PC-9 (cell line): Measurements from ENCODE around the gene PHLPP2. TPM values are rescaled to one million over a fixed set of nuclear protein-coding genes. Genes with fewer than 3 reads are reported as not detected.

Experiments used
- BruUV-seq: library from RNA; stranded (reverse); fragments of 400-500 nt; replicated peaks from 2 replicates; lab custom pipeline; 2021; lab: Mats Ljungman, UMichigan
- CTCF ChIA-PET: fragments of 300-600 bp; sonication (Branson Sonifier 250); formaldehyde crosslinking; loops from one replicate; lab custom pipeline; 2022; ENCODE audit warnings: antibody characterized with exemption; lab: Charles Lee
- POLR2A ChIA-PET: fragments of 300-600 bp; sonication (Branson Sonifier 250); formaldehyde crosslinking; loops from one replicate; lab custom pipeline; 2022; ENCODE audit warnings: antibody characterized with exemption; ENCODE audit not compliant: unreplicated experiment; lab: Charles Lee
- DNase-seq, 2 experiments: peaks; one replicate each; pipeline versions ENCODE4 v3.0.0 to v3.0.0-alpha.2; 2015 to 2022; ENCODE audit warnings: mixed read lengths in 1 of 2
- H2AFZ ChIP-seq: fragments of 200-600 bp; sonication (generic); 2 replicates; pipeline ENCODE4 v1.8.1; 2017; ENCODE audit warnings: antibody characterized with exemption
- H3F3A ChIP-seq: fragments of 200-600 bp; sonication (generic); 2 replicates; pipeline ENCODE4 v1.8.1; 2017; ENCODE audit warnings: antibody characterized with exemption, mild to moderate bottlenecking, low read depth; ENCODE audit not compliant: insufficient read depth
- H3K27ac ChIP-seq: fragments of 200-600 bp; sonication (generic); 2 replicates; pipeline ENCODE4 v1.6.1; 2016; ENCODE audit warnings: mixed run types
- H3K27me3 ChIP-seq: fragments of 200-600 bp; sonication (generic); 2 replicates; pipeline ENCODE4 v1.6.1; 2016; ENCODE audit warnings: low read depth, mixed run types; ENCODE audit not compliant: insufficient read depth
- H3K36me3 ChIP-seq: fragments of 200-600 bp; sonication (generic); 2 replicates; pipeline ENCODE4 v1.6.1; 2016; ENCODE audit warnings: low read depth, mixed run types
- H3K4me1 ChIP-seq: fragments of 200-600 bp; sonication (generic); replicated peaks from 2 replicates; pipeline ENCODE4 v1.6.1; 2016; ENCODE audit warnings: mixed run types; ENCODE audit not compliant: insufficient read depth
- H3K4me2 ChIP-seq: fragments of 200-600 bp; sonication (generic); 2 replicates; pipeline ENCODE4 v1.6.1; 2017; ENCODE audit warnings: mixed run types
- H3K4me3 ChIP-seq: fragments of 200-600 bp; sonication (generic); 2 replicates; pipeline ENCODE4 v1.6.1; 2016; ENCODE audit warnings: mixed run types
- H3K79me2 ChIP-seq: fragments of 200-600 bp; sonication (generic); 2 replicates; pipeline ENCODE4 v1.6.1; 2017; ENCODE audit warnings: low read depth, mixed run types
- H3K9me2 ChIP-seq: fragments of 200-600 bp; sonication (generic); 2 replicates; pipeline ENCODE4 v1.8.1; 2017; ENCODE audit warnings: mild to moderate bottlenecking; ENCODE audit not compliant: insufficient read depth
- H3K9me3 ChIP-seq: fragments of 200-600 bp; sonication (generic); 2 replicates; pipeline ENCODE4 v1.8.1; 2016; ENCODE audit warnings: low read depth; ENCODE audit not compliant: insufficient read depth
- H4K20me1 ChIP-seq: fragments of 200-600 bp; sonication (generic); 2 replicates; pipeline ENCODE4 v1.8.1; 2017; ENCODE audit not compliant: insufficient read depth
- EZH2 ChIP-seq: fragments of 200-600 bp; sonication (generic); IDR thresholded peaks from 2 replicates; pipeline ENCODE4 v1.8.0; 2017; ENCODE audit warnings: antibody characterized with exemption, low read depth
- intact Hi-C: fragments of 100-400 bp; cut with micrococcal nuclease; formaldehyde crosslinking; loops from one replicate; pipeline ENCODE4 v1.10.0; 2022; ENCODE audit not compliant: unreplicated experiment
- total RNA-seq: library from RNA; stranded (reverse); gene quantifications from 2 replicates; pipeline ENCODE4 v1.2.3, GENCODE V29; 2021
- TF ChIP-seq, protein P1 (sequence below): fragments of 200-600 bp; sonication (generic); conservative IDR thresholded peaks from 2 replicates; pipeline ENCODE4 v1.6.1; 2017; ENCODE audit warnings: mixed run types, antibody characterized with exemption, mild to moderate bottlenecking, moderate library complexity

The PHLPP2 gene
- total RNA-seq, 1 experiment from 2014 or later, result 5.5 TPM

DNA sequence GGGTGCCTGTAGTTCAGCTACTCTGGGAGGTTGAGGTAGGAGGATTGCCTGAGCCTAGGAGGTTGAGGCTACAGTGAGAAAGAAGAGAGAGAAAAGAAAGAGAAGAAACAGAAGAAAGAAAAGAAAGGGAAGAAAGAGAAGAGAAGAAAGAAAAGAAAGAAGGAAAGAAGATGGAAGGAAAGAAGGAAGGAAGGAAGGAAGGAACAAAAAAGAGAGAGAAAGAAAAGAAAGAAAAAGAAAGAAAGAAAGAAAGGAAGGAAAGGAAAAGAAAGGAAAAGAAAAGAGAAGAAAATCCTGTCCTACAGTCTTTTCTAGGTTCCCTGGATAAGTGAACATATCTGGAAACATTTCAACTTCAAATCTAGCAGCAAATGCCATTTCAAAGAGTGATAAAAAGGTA is 29.6 kb upstream of the PHLPP2 start:
- POLR2A ChIA-PET, result no interaction called here

DNA sequence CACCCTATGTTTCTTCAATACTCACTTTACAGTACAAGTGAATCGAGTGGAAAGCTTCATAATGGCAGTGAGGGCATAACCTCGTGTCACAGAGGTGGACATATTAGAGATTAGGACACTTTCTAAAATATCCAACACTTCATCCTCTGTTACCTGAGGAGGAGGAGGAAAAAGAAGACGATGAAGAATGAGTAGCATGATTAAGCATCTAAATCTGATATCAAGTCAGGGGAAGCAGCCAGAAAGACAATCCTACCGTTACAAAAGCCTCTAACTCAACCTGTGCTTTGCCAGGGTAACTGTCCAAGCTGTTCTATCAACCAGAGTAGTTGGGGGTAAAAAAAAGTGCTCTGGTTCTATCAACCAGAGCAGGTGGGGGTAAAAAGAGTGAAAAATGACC is 23.7 kb upstream of the PHLPP2 start:
- H2AFZ ChIP-seq, result no peak overlapping the region
- BruUV-seq, result no TSS peak
- H3K4me2 ChIP-seq, result no peak overlapping the region
- peaks cover 3% of the 10 kb centered on the region for H4K20me1 ChIP-seq
- no peaks in the 10 kb centered on the region for H3K4me1 ChIP-seq
- no peak for DNase-seq
- ChIA-PET CTCF (no interaction called here), POLR2A (no interaction called here)
- H3K9me3 ChIP-seq, result no peaks in the 10 kb centered on the region
- H3K4me3 ChIP-seq, result no peak overlapping the region
- H3K27ac ChIP-seq, result 0 out of 2 replicates have a peak overlapping the region, but pooled peaks have one; percentile 23
- peaks cover 31% of the 10 kb centered on the region for H3K36me3 ChIP-seq
- intact Hi-C loops, result loop anchor here (5.0 kb wide), 1 partner anchor 214 kb away; no protein-coding TSS in a partner anchor
- H3K79me2 ChIP-seq, result no peaks in the 10 kb centered on the region
- TF ChIP-seq EZH2, result no peak
- TF ChIP-seq, protein P1, sequence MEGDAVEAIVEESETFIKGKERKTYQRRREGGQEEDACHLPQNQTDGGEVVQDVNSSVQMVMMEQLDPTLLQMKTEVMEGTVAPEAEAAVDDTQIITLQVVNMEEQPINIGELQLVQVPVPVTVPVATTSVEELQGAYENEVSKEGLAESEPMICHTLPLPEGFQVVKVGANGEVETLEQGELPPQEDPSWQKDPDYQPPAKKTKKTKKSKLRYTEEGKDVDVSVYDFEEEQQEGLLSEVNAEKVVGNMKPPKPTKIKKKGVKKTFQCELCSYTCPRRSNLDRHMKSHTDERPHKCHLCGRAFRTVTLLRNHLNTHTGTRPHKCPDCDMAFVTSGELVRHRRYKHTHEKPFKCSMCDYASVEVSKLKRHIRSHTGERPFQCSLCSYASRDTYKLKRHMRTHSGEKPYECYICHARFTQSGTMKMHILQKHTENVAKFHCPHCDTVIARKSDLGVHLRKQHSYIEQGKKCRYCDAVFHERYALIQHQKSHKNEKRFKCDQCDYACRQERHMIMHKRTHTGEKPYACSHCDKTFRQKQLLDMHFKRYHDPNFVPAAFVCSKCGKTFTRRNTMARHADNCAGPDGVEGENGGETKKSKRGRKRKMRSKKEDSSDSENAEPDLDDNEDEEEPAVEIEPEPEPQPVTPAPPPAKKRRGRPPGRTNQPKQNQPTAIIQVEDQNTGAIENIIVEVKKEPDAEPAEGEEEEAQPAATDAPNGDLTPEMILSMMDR, result no peak
- H3K27me3 ChIP-seq, result no peaks in the 10 kb centered on the region
- peaks cover 30% of the 10 kb centered on the region for H3F3A ChIP-seq
- no peaks in the 10 kb centered on the region for H3K9me2 ChIP-seq

More for the DNA sequence above, 29.6 kb upstream of the PHLPP2 start:
- Histone ChIP-seq H3K4me1 (no peaks in the 10 kb centered on the region), H3K9me2 (no peaks in the 10 kb centered on the region), H2AFZ (no peak overlapping the region), H3K27ac (no peak overlapping the region), H3K36me3 (peaks cover 45% of the 10 kb centered on the region), H3K4me3 (no peak overlapping the region), H4K20me1 (peaks cover 3% of the 10 kb centered on the region; the same call in 1 of the 2 replicates), H3F3A (peaks cover 14% of the 10 kb centered on the region), H3K79me2 (no peaks in the 10 kb centered on the region), H3K4me2 (no peak overlapping the region), H3K9me3 (no peaks in the 10 kb centered on the region), H3K27me3 (no peaks in the 10 kb centered on the region)
- intact Hi-C loops, result no loop called here
- DNase-seq, result no peak
- CTCF ChIA-PET, result no interaction called here
- TF ChIP-seq, protein P1, result no peak
- TF ChIP-seq EZH2, result no peak
- BruUV-seq, result no TSS peak

DNA sequence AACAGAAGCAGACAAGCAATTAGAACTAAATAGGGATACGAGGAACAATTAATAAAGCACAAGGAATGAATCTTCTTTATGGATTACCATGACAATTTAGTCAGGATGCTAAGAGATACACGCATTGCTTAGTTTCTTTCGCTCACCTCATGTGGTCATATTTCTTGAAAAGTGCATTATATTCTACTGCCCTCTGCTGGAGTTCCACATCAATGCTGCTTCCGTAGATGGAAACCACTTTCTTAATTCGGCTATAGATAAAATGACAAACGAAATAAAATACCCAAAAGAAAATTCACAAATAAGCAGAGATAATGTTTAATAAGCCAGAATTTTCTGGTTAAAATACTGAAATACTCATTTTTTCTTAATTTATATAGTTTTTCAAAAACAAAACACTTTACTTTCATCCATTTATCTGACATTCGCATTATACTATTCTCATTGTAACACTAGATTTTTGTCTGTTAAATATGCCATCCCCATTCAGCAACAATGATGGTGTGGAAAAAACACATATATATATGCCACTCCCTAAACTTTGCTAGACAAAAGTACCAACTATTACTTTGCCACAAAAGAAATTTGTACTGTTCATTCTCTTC is 22.0 kb upstream of the PHLPP2 start:
- CTCF ChIA-PET, result no interaction called here
- intact Hi-C loops, result loop anchor here (1.0 to 5.0 kb wide), 2 partner anchors 181 to 216 kb away; no protein-coding TSS in a partner anchor
- peak; percentile 7 to 42 for DNase-seq

More for the DNA sequence above, 22.0 kb upstream of the PHLPP2 start:
- H3K27ac ChIP-seq, result no peak overlapping the region
- no TSS peak for BruUV-seq
- POLR2A ChIA-PET, result no interaction called here
- H3K9me3 ChIP-seq, result no peaks in the 10 kb centered on the region
- no peaks in the 10 kb centered on the region for H3K79me2 ChIP-seq
- H2AFZ ChIP-seq, result no peak overlapping the region
- peaks cover 22% of the 10 kb centered on the region for H3F3A ChIP-seq
- peaks cover 28% of the 10 kb centered on the region for H3K36me3 ChIP-seq
- H3K4me3 ChIP-seq, result no peak overlapping the region
- H3K4me1 ChIP-seq, result no peaks in the 10 kb centered on the region
- no peak for TF ChIP-seq EZH2
- TF ChIP-seq, protein P1, result peak; percentile 81
- H3K27me3 ChIP-seq, result no peaks in the 10 kb centered on the region
- no peaks in the 10 kb centered on the region for H3K9me2 ChIP-seq
- H4K20me1 ChIP-seq, result peaks cover 3% of the 10 kb centered on the region
- no peak overlapping the region for H3K4me2 ChIP-seq
